Skeletal muscle satellite cell (primary cell): Measurements from ENCODE around the gene FOXJ1. TPM values are rescaled to one million over a fixed set of nuclear protein-coding genes. Genes with fewer than 3 reads are reported as not detected.
A peak's percentile ranks its signal among the peaks of the same experiment; 100 is the strongest.
"Not testable (repeated sequence)": the region's sequence is repeated elsewhere in the genome, so short reads cannot be mapped to it uniquely, and the experiment has no call there.

Experiments
- H3K27me3 ChIP-seq: 2 replicates; pipeline ENCODE4 v1.7.0; 2013; ENCODE audit warnings: low read length; ENCODE audit not compliant: control insufficient read depth, insufficient read depth
- H3K36me3 ChIP-seq: 2 replicates; pipeline ENCODE4 v1.7.0; 2013; ENCODE audit warnings: mild to moderate bottlenecking, control low read depth, low read length; ENCODE audit not compliant: insufficient read depth
- H3K4me1 ChIP-seq: 2 replicates; pipeline ENCODE4 v1.7.0; 2013; ENCODE audit warnings: low read length; ENCODE audit not compliant: control insufficient read depth, insufficient read depth
- H3K4me2 ChIP-seq: 2 replicates; pipeline ENCODE4 v1.7.0; 2013; ENCODE audit warnings: mild to moderate bottlenecking, low read length
- H3K4me3 ChIP-seq: 2 replicates; pipeline ENCODE4 v1.7.0; 2013; ENCODE audit warnings: low read length
- H3K9ac ChIP-seq: 2 replicates; pipeline ENCODE4 v1.7.0; 2013; ENCODE audit warnings: mild to moderate bottlenecking, low read depth, low read length, moderate library complexity
- H3K9me3 ChIP-seq: replicated peaks from 2 replicates; pipeline ENCODE4 v1.7.0; 2013; ENCODE audit warnings: mild to moderate bottlenecking, control low read depth, low read length
- total RNA-seq: library from RNA; depleted of rRNA; stranded (reverse); fragments of >200 nt; gene quantifications from 2 replicates; pipeline ENCODE4 v1.2.3, GENCODE V29; 2012; rRNA removed

The FOXJ1 gene
- total RNA-seq, result not detected in 2 replicates

DNA sequence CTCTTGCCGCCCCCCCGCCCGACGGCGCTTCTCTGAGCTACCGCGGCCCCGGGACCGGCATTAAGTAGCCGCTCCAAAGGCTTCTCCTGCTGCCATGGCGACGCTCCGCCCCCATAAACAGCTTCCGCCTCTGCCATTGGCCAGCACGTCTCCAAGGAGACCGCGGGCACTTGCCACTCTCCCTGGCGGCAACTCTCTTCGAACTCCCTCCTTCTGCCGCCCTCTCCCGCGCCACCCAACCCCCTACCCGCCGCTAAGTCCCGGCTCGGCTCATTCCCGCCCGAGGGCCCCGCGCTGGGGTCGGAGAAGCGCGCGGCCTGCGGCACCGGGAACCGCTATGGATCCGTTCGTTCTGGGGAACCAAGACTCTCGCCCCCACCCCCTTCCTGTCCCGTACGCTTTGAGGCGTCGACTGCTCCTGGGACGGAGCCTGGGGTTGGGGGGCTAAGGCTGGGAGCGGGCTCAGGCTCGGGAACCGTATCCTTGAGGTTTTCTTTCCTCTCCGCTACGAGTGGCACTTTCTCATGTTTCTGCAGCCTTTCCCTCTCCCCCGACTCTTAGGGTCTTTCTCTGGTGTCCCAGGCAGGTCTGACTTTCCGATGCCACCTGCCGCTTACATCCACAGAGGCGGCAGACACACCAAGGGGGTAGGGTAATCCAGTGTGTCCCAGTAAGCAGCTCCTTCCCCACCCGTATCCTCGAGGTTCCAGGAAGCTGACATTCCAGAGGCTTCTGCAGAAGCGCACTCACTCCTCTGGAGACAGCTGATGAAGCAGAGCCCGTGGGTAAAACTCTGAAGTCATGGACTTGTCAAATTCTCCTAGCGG lies at the start of gene FOXJ1:
Gene FOXJ1 (minus strand): TSS at position 34 of the 827 bp plus-strand sequence. CDS start 850 bp downstream, outside the sequence.
- H3K4me1 ChIP-seq, result peaks cover 12% of the 10 kb centered on the region

DNA sequence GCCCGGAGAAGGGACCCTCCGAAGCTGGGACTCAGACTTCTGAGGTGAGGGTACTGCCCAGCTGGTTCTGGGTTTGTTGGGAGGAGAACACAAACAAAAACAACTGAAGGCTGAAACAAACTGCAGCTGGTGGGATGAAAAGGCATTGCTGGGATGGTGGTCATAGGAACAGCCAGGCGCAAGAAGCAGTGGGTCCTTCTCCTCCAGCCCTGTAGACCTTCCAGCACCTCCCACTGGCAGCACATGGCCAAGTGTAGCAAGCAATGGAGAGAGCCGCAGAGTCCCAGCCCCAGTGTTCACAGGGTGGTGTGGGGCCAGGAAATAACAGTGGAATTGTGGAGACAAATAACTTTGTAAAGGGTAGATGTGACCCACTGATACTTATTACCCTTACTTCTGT lies 48.7 kb upstream of the FOXJ1 start:
- Histone ChIP-seq H3K9ac (no peak overlapping the region), H3K4me3 (no peak overlapping the region), H3K36me3 (no peaks in the 10 kb centered on the region), H3K27me3 (peaks cover 37% of the 10 kb centered on the region), H3K9me3 (no peaks in the 10 kb centered on the region), H3K4me2 (no peak overlapping the region), H3K4me1 (no peaks in the 10 kb centered on the region)

More for the DNA sequence above, at the start of gene FOXJ1:
- H3K36me3 ChIP-seq, result no peaks in the 10 kb centered on the region
- peak within 1 kb of the TSS; percentile 99 for H3K4me2 ChIP-seq
- H3K9me3 ChIP-seq, result no peaks in the 10 kb centered on the region
- H3K27me3 ChIP-seq, result peaks cover 79% of the 10 kb centered on the region
- peak within 1 kb of the TSS; percentile 15 for H3K9ac ChIP-seq
- H3K4me3 ChIP-seq, result peak within 1 kb of the TSS; percentile 69

DNA sequence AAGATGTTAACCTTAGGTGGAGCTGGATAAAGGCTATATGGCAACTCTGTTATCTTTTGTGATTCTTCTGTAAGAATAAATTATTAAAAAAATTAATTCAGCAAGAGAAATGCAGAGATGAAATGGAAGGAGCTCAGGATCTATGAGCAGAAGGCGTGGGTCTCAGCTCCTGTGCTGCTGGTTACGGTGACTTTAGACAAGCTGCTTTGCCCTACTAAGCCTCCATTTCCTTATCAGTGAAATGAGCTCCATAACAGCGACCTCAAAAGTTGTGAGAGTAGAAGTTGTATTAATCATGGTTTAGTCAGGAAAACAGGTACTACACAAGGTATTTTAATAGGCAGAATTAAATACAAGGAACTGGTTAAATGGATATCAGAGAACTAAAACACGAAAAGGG lies 48.2 kb upstream of the FOXJ1 start:
- Histone ChIP-seq H3K4me2 (no peak overlapping the region), H3K27me3 (peaks cover 37% of the 10 kb centered on the region), H3K4me3 (no peak overlapping the region), H3K9ac (no peak overlapping the region), H3K36me3 (no peaks in the 10 kb centered on the region), H3K9me3 (no peaks in the 10 kb centered on the region), H3K4me1 (no peaks in the 10 kb centered on the region)

DNA sequence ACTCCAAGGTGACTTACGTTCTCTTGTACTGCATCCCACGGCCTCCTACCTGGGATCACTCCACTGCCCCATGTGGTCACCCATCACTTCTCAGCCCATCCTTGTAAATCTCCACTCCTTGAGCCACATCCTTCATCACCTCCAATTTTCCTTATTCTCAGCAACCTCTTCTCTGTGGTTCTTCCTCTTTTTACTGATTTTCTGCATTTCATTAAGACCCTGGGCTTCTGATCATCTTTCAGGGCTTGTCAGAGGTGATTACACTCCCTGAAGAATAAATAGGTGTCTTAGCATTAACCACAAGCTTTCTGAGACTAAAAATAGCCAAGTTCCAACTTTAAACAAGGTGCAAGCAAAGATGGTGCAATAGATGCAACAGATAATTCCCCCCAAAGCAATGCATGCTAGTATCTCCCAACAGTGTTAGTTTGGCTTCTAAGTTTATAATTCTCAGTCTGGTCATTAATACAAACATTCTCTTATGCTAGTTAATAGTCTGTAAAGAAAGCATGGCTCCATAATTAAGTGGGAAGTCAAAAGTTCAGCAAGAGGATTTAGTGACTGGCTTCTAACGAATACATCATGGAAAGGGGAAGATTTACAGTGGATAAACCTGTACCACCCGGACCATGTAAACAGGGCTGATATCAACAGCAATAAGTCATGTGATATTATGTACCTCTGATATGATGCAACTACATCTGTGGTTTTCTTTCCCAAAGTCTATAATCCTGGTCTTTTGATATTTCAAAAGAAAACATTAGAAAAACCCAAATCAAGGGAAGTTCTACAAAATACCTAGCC lies 47.4 kb upstream of the FOXJ1 start:
- Histone ChIP-seq H3K9me3 (no peaks in the 10 kb centered on the region), H3K4me2 (no peak overlapping the region), H3K4me1 (no peaks in the 10 kb centered on the region), H3K27me3 (peaks cover 37% of the 10 kb centered on the region), H3K4me3 (no peak overlapping the region), H3K36me3 (no peaks in the 10 kb centered on the region), H3K9ac (no peak overlapping the region)

DNA sequence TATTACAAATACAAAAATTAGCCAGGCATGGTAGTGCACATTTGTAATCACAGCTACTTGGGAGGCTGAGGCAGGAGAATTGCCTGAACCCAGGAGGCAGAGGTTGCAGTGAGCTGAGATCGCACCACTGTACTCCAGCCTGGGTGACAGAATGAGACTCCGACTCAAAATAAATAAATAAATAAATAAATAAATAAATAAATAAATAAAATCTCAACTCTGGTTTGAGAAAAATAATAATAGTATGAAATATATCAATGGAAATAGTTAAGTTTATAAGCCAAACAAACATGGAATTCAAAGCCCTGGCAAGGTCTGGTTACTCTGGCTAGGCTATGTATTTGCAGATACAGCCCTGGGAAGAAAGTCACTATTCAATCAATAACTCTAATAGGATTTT lies 45.7 kb upstream of the FOXJ1 start:
- H3K4me1 ChIP-seq, H3K36me3 ChIP-seq, H3K9ac ChIP-seq, H3K9me3 ChIP-seq, H3K4me2 ChIP-seq, H3K4me3 ChIP-seq: not testable (repeated sequence)
- peaks cover 27% of the 10 kb centered on the region for H3K27me3 ChIP-seq

DNA sequence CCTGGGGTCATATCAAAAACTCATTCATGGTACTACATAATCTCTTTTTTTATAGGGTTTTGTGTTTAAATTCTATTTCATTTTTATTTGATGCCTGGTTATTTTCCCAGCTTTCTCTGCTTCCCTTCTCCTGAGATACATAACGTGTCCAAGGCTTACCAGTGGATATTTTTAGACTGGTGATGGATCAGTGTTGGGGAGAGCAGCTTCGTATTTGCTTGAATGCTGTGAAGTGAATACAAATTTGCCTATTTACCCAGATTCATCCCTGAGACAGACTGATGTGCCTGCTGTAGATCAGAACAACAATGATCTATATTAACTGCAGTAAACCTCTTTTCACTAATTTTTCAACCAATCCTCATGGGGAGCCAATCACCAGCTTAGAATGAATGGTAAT lies 43.2 kb upstream of the FOXJ1 start:
- Histone ChIP-seq H3K4me3 (no peak overlapping the region), H3K4me2 (no peak overlapping the region), H3K9me3 (no peaks in the 10 kb centered on the region), H3K4me1 (peaks cover 3% of the 10 kb centered on the region), H3K27me3 (peaks cover 14% of the 10 kb centered on the region), H3K36me3 (no peaks in the 10 kb centered on the region), H3K9ac (no peak overlapping the region)

DNA sequence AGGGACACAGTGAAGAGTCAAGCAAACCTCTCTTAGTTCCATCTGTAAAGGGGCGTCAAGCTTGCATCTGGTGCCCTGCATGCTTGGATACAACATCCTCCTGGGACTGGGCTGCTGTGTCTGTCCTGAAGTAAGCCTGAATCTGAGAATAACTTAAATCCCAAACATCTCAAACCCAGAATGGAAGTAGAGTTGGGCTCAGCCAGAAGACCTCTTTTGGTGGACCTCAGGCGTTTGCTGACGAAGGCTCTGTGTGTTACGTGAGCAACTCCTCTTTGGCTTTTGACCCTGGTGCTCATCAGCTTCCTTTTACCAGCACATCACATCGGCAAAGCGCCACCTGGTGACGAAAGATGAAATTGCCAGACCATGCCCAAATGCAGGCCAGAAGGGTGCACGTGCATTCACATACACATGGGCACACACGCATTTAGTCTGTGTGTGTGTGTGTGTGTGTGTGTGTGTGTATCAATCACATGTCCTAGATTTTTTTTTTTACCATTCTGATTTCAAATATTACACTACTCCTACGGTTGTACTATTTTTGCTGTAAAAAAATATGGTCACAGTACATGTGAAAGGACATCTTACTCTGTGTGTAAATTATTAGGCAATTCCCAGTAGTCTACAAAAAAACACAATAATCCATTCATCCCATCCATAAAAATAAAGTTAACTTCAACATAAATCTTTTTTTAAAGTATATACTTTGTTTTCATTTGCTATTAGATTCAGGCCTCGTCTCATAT lies 41.1 kb upstream of the FOXJ1 start:
- Histone ChIP-seq H3K27me3 (no peaks in the 10 kb centered on the region), H3K4me1 (peaks cover 3% of the 10 kb centered on the region), H3K9ac (no peak overlapping the region), H3K9me3 (no peaks in the 10 kb centered on the region), H3K36me3 (no peaks in the 10 kb centered on the region), H3K4me2 (peak overlapping the region; percentile 57), H3K4me3 (no peak overlapping the region)

- H3K9me3 ChIP-seq, result no peaks in the 10 kb centered on the region
- peaks cover 3% of the 10 kb centered on the region for H3K4me1 ChIP-seq
- no peaks in the 10 kb centered on the region for H3K36me3 ChIP-seq
- H3K4me3 ChIP-seq, result no peak overlapping the region
- no peak overlapping the region for H3K4me2 ChIP-seq
- H3K9ac ChIP-seq, result no peak overlapping the region
- no peaks in the 10 kb centered on the region for H3K27me3 ChIP-seq
Measured at GRCh38 chr17:76179496-76180467, 38.7 kb upstream of the FOXJ1 start.

DNA sequence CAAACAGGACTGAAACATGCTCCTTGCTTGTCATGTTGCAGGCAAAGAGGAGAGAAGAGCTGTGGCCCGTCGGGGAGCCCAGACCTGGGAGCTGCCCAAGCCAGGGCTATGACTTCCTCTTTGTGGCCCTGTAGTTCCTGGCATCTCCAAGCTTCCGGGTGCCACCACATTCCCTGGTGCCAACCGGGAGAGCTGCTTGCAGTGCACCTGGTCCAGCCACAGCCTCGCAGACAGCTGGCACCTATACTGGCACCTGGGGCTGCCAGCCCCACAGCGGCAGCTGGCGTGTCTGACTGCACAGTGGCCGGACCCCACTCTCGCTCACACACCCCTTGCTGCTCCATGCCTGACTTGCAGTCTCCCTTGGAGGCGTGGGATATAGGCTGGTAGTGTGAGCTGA lies 37.1 kb upstream of the FOXJ1 start:
- Histone ChIP-seq H3K36me3 (no peaks in the 10 kb centered on the region), H3K4me2 (no peak overlapping the region), H3K27me3 (peaks cover 5% of the 10 kb centered on the region), H3K9me3 (no peaks in the 10 kb centered on the region), H3K9ac (no peak overlapping the region), H3K4me1 (peaks cover 3% of the 10 kb centered on the region), H3K4me3 (no peak overlapping the region)

- H3K4me2 ChIP-seq, result no peak overlapping the region
- peaks cover 2% of the 10 kb centered on the region for H3K4me1 ChIP-seq
- H3K9ac ChIP-seq, result no peak overlapping the region
Measured at GRCh38 chr17:76176701-76177574, 35.9 kb upstream of the FOXJ1 start.

More at GRCh38 chr17:76176701-76177574, 35.9 kb upstream of the FOXJ1 start:
- Histone ChIP-seq H3K27me3 (peaks cover 5% of the 10 kb centered on the region), H3K9me3 (no peaks in the 10 kb centered on the region), H3K36me3 (no peaks in the 10 kb centered on the region), H3K4me3 (no peak overlapping the region)
